ENCODE measurements around the gene POC5.

The POC5 gene

GRCh38 chr5:75656311-75657003, 60.8 kb downstream of the POC5 start:
- DNase-seq: no peak

- DNase-seq: no peak
Measured at GRCh38 chr5:75654693-75655295, 62.4 kb downstream of the POC5 start.

GRCh38 chr5:75653521-75653920, 63.7 kb downstream of the POC5 start:
- no peak for DNase-seq

DNA sequence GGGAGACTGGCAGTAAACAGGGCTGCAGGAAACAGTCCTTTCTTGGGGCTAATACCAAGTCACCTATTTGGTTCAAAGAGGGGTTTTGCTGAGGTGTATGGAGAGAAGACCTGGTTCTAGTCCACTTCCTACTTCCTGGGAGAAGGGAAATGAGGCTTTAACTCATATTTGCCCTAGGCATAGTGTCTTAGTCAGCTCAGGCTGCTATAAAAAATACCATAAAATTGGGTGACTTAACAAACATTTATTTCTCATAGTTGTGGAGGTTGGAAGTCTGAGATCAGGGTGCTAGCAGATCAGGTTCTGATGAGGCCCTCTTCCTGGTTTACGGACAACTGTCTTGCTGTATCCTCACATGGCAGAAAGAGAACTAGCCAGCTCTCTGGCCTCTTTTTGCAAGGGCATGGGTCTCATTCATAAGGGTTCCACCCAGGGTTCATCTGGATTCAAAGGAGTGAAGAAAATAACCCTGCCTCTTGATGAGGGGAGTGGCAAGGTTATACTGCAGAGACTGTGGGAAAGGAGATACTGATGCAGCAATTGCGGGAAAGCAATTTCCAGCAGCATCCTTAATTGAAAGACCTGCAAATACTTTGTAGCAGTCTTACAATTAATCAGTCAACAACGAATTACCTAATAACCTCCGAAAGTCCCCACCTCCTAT, 65.5 kb downstream of the POC5 start:
- DNase-seq: no peak

DNA sequence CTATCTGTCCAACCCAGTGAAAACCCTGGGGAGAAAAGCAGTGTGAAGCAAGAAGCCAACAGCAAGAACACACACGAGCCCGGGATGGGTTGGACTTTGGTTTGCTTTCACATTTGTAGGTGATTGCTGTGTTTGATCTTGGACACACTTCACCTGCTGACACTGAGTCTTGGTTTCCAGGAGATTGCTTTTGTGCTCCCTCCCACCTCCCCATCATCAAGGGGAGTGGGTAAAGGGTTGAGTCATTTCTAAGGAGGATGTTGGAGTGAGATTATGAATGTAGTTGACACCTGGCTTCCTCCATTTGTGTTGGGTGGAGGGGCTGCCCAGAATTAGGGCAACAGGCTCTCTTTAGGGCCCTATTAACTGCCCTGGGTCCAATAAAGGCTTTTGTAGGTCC, 68.5 kb downstream of the POC5 start:
- no peak for DNase-seq

GRCh38 chr5:75640826-75641225, 76.4 kb downstream of the POC5 start:
- no peak for DNase-seq

DNA sequence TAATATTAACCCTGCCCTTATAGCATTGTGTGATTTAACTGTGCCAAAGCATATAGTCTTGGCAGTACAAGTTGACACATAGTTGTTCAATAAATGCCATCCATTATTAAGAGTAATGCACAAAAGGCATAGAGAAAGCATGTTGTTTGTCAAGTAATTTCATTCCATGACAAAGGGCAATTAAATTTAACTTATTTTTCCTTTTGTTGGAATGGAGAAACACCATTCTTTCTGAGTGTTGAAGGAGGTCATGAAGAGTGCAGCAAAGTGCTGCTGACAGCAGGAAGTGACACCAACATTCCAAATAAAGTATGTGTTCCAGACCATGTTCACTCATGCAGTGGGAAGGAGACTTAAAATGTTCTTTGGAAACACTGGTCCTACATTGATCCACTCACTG, 76.8 kb downstream of the POC5 start:
- no peak for DNase-seq

GRCh38 chr5:75639535-75640311, 77.5 kb downstream of the POC5 start:
- no peak for DNase-seq

GRCh38 chr5:75637949-75638348, 79.3 kb downstream of the POC5 start:
- no peak for DNase-seq

DNA sequence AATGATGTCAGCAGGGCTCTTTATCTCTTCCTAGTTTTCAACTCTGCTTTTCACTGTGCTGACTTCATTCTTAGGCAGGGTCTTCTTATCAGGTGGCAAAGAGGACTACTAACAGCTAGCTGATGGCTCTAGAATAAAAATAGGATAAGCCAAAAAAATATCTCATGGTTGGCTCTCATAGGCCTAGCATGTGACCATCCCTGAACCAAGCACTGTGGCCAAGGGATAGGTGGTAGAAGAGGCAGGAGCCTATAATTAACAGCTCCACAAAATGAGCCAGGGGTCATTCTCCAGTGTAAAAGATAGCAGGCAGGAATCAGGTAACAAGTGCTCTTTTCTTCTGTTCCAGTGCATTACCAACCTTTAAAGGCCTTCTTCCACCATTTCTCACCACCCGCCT, 84.9 kb downstream of the POC5 start:
- no peak for DNase-seq

DNA sequence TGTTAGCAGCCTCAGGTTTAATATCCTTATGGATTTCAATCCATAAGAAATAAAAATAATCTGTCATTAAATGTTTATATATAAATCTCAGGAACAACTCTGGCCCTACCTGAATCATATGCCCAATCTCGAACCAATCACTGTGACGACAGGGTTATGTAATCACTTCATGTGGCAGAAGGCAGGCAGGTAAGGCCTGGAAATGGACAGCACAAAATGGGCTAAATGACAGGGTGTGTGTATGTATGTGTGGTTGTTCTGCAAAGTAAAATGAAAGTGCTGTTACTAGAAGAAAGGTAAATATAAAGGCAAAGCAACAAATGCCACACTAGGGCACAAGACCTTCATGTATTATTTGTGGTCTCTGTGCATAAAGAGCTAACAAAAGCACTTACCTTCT, 86.4 kb downstream of the POC5 start:
- DNase-seq: no peak

- no peak for DNase-seq
Measured at GRCh38 chr5:75627801-75628200, 89.4 kb downstream of the POC5 start.

- DNase-seq: no peak
Measured at GRCh38 chr5:75626959-75627358, 90.3 kb downstream of the POC5 start.
